NB4 (cell line): ENCODE measurements around the gene NHLRC3.
"Not testable (repeated sequence)": the region's sequence is repeated elsewhere in the genome, so short reads cannot be mapped to it uniquely, and the experiment has no call there.

Source experiments
- DNase-seq: peaks from one replicate; pipeline ENCODE4 v3.0.0; 2010; ENCODE audit warnings: low read depth
- H3K4me3 ChIP-seq: one replicate; pipeline ENCODE4 v1.5.1; 2011; ENCODE audit warnings: mild to moderate bottlenecking, low read depth, low read length, moderate library complexity
- CTCF ChIP-seq: IDR thresholded peaks from one replicate; pipeline ENCODE4 v1.5.1; 2012; ENCODE audit warnings: low read depth, low read length
- MAX ChIP-seq: IDR thresholded peaks from 2 replicates; pipeline ENCODE4 v1.6.1; 2011; ENCODE audit warnings: low read depth, low read length
- MYC ChIP-seq: IDR thresholded peaks from 2 replicates; pipeline ENCODE4 v1.6.1; 2011; ENCODE audit warnings: low read depth, low read length
- POLR2A ChIP-seq: IDR thresholded peaks from 2 replicates; pipeline ENCODE4 v1.6.1; 2011; ENCODE audit warnings: mild to moderate bottlenecking; ENCODE audit not compliant: insufficient read length; ENCODE audit errors: extremely low read depth

Gene NHLRC3

GRCh38 chr13:39058040-39058439, 19.8 kb downstream of the NHLRC3 start:
- no peak for TF ChIP-seq MYC
- TF ChIP-seq POLR2A, result no peak
- no peak for TF ChIP-seq CTCF
- TF ChIP-seq MAX, result no peak
- H3K4me3 ChIP-seq, result no peak overlapping the region
- DNase-seq, result no peak

GRCh38 chr13:39062004-39062403, 23.7 kb downstream of the NHLRC3 start:
- no peak for TF ChIP-seq MAX
- no peak for TF ChIP-seq CTCF
- no peak for TF ChIP-seq MYC
- TF ChIP-seq POLR2A, result no peak
- no peak overlapping the region for H3K4me3 ChIP-seq
- DNase-seq, result no peak

DNA sequence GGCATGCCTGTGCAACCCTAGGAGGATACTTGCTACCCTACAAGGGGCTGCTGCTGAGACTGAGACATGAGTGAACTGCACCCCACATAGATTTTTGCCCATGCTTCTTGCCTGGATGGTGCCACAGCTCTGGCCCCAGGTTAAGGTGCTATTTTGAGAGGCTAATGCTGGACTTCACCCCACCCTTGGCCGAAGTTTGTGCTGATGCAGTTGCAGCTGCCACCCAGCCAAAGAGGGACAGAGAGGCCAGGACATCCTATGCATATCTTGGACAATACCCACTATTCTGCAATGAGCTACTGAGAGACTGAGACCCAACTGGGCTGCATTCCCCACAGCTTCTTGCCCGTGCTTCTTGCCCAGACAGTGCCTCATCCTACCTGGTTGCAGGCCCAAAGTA, 34.6 kb downstream of the NHLRC3 start:
- no peak overlapping the region for H3K4me3 ChIP-seq
- no peak for DNase-seq
- TF ChIP-seq MYC, result no peak
- no peak for TF ChIP-seq POLR2A
- TF ChIP-seq MAX, result no peak

- TF ChIP-seq POLR2A, result no peak
- no peak for TF ChIP-seq MYC
- TF ChIP-seq CTCF, result no peak
- no peak for TF ChIP-seq MAX
- no peak for DNase-seq
- no peak overlapping the region for H3K4me3 ChIP-seq
Measured at GRCh38 chr13:39073983-39074382, 35.7 kb downstream of the NHLRC3 start.

DNA sequence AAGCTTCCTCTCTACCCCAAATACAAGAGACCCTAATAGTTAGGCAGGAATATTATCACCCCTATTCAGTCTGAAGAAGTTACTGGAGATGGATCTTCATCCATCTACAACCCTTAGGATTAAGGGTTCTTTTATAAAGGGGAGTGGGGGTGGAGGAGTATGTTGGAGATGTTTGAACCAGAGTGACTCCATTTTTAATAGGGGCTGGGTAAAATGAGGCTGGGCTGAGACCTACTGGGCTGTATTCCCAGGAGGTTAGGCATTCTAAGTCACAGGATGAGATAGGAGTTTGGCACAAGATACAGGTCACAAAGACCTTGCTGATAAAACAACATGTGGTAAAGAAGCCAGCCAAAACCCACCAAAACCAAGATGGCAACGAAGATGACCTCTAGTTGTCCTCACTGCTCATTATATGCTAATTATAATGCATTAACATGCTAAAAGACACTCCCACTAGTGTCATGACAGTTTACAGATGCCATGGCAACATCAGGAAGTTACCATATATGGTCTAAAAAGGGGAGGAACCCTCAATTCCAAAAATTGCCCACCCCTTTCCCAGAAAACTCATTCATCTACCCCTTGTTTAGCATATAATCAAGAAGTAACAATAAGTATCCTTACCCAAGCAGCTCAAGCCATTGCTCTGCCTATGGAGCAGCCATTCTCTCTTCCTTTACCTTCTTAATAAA, 48.1 kb downstream of the NHLRC3 start:
- DNase-seq, H3K4me3 ChIP-seq: not testable (repeated sequence)

DNA sequence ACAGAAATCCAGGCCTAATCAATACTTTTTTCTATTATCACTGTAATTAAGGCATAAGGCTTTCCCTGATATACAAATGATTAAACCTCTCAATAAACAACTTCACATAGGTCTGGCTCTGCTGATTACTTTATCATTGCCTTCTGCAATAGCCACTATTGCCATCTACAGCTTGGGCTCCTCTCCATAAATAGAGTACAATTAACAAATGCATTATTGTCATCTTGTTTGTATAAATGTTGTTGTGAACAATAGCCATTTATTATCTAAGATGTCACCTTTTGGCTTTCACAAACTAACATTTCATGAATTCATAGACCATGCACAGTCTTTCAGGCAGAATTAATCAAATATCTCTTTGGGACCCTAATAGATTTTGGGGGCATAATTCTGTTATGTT, 53.3 kb downstream of the NHLRC3 start:
- DNase-seq, result no peak
- no peak overlapping the region for H3K4me3 ChIP-seq
- TF ChIP-seq CTCF (no peak), MYC (no peak)

DNA sequence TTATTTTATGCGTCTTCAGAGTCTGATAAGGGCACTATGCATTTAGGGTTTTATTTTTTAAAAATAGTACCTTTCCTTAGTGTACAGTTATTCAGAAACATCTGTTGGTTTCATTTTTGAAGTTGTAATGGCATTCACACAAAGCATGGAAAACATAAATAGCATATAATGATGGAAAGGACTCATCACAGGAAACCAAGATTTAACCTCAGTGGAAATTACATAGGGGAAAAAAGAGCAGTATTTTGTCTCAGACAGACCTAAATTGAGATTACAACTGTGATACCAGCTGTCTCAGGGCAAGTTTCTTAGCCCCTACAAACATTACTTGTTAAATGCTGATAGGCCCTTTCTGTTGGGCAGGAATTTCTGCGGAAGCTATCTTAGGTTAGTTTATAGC, 57.2 kb downstream of the NHLRC3 start:
- no peak overlapping the region for H3K4me3 ChIP-seq
- TF ChIP-seq MAX (no peak), CTCF (no peak), MYC (no peak), POLR2A (no peak)
- no peak for DNase-seq
